Urothelium cell line (cell line): ENCODE data around the gene CARD14.
A peak's percentile ranks its signal among the peaks of the same experiment; 100 is the strongest.

Experiments used
- DNase-seq: peaks from one replicate; pipeline ENCODE4 v3.0.0; 2011; ENCODE audit warnings: low spot score, mixed read lengths
- FAIRE-seq: peaks from 2 replicates; lab custom pipeline; 2011; peaks lifted over from hg19 to GRCh38; lab: Jason Lieb, UNC

Gene CARD14

GRCh38 chr17:80208050-80208449 lies 38.2 kb downstream of the CARD14 start:
- DNase-seq (no peak), FAIRE-seq (no peak)

- FAIRE-seq: no peak
- DNase-seq: no peak
Measured at GRCh38 chr17:80209765-80210164, 39.9 kb downstream of the CARD14 start.

DNA sequence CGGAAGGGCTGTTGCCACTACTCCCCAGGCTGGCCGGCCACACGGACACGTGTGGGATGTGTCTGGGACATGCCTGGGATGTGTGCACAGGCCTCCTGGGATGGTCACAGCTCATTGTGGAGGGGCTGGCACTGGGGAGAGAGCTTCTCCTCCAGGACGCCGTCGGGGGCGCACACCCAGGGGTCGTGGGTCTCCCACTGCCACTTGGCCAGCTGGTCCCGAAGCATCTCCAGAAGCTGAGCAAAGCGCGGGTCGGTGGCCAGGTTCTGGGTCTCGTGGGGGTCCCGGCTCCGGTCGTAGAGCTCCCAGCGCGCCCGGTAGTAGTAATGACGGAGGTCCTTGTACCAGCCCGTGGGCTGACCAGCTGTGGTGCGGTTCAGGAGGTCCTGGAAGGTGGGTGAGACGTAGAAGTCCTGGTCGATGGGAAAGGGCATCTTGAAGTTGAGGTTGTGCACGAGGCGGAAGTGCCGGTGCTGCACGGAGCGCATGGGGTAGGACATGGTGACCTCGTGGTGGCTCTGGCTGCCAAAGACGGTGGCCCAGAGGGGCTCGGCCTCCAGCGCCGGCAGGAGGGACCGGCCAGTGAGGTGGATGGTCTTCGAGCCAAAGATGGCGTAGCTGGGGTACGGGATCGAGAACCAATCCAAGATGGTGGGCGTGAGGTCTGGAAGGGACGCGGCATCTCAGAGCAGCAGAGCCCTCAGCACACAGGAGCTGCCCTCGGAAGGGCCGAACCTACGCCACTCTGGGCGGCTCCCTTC lies 40.7 kb downstream of the CARD14 start:
- FAIRE-seq (peak; percentile 20), DNase-seq (no peak)

DNA sequence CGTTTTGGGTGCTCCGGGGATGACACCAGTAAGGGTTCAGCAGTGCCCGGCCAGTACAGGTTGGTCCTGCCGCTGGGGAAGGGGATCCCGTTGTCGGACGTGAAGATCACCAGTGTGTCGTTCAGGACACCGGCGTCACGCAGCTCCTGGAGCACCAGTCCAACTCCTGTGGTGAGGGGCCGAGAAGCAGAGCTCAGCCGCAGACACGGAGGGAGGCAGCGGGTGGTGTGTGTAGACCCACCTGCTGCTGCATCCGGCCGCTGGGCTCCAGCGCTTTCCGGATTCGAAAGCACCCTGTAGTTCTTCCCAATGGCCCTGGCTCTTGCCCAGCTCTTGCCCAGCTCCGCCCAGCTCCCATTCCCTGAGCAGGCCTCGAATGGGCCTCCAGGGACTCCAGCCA lies 42.3 kb downstream of the CARD14 start:
- FAIRE-seq (no peak), DNase-seq (no peak)

GRCh38 chr17:80212511-80212910 lies 42.7 kb downstream of the CARD14 start:
- DNase-seq (no peak), FAIRE-seq (no peak)

GRCh38 chr17:80212962-80213642 lies 43.3 kb downstream of the CARD14 start:
- DNase-seq (no peak), FAIRE-seq (no peak)

DNA sequence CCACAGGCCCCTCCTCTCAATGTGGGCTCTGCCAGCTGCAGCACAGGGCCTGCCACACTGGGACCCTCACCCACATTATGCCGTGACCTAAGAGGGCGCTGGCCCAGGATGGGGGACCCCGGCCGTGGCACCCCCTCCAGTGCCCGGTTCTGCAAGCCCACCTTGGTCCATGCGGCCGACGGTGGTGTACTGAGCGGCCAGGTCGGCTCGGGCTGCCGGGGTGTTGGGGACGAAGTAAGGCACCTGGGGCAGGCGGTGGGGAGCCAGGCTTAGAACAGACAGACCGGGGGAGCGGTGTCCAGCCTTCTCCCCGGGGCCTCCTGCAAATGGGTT lies 43.8 kb downstream of the CARD14 start:
- DNase-seq (no peak), FAIRE-seq (no peak)

GRCh38 chr17:80214012-80214877 lies 44.4 kb downstream of the CARD14 start:
- no peak for DNase-seq

DNA sequence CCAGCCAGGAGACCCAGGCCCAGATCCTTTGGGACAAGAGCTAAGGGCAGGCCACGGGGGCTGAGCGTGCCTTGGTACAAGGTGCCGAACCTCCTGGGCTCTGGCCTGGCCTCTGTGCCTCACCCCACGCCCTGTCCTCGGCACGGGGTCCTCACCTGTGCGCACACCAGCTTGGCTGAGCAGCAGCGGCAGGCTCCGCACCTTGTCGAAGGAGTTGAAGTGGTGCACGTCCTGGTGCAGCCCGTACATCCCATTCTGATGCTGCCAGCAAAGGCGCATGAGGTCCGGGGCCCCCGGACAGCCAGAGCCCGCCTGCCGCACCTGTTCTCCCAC lies 45.0 kb downstream of the CARD14 start:
- FAIRE-seq (peak; percentile 9), DNase-seq (no peak)

More at GRCh38 chr17:80214012-80214877, 44.4 kb downstream of the CARD14 start:
- no peak for FAIRE-seq

DNA sequence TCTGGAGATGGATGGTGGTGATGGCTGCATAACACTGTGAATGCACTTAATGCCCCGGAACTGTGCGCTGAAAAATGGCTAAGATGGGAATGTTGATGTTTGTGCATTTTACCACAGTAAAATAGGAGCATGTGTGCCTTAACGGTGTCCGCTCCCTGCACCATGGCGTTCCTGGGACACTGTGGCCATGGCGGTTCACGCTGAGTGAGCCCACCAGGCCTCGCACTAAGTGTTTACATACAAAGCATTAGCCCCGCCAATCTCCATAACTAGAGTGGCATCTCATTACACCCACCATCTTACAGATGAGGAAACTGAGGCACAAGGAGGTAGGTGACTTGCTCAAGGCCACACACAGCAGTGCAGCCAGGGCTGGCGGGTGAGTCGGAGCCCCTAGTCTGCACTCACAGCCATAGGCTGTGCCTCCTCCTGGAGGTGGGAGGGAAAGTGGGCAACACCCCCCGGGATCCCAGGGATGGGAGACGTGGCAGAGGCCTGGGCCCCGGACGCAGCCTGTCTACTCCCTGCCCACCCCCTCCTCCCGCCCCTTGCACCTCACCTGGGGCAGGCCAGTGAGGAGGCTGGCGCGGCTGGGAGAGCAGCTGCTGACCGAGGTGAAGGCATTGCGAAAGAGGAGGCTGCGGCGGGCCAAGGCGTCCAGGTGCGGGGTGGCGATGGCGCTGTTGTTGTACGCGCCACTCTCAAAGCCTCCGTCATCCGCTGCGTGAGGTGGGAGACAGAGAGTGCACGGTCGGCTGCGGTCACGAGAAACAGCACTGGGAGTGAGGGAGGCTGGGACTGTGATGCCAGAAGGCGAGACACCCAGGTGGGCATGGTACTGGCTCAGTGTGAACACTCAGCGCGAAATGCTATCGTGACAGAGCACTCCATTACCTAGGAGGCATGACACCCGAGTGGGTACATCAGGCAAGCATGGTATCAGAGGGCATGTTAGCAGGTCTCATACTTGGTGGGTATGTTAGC lies 46.9 kb downstream of the CARD14 start:
- FAIRE-seq: peak; percentile 66

GRCh38 chr17:80217703-80218362 lies 48.0 kb downstream of the CARD14 start:
- peak; percentile 97 for FAIRE-seq

More for the DNA sequence above, 46.9 kb downstream of the CARD14 start:
- no peak for DNase-seq

GRCh38 chr17:80218391-80218790 lies 48.6 kb downstream of the CARD14 start:
- no peak for DNase-seq
- FAIRE-seq: peak; percentile 63

More at GRCh38 chr17:80217703-80218362, 48.0 kb downstream of the CARD14 start:
- no peak for DNase-seq

- peak; percentile 89 for DNase-seq
- FAIRE-seq: no peak
Measured at GRCh38 chr17:80219013-80219762, 49.4 kb downstream of the CARD14 start.

DNA sequence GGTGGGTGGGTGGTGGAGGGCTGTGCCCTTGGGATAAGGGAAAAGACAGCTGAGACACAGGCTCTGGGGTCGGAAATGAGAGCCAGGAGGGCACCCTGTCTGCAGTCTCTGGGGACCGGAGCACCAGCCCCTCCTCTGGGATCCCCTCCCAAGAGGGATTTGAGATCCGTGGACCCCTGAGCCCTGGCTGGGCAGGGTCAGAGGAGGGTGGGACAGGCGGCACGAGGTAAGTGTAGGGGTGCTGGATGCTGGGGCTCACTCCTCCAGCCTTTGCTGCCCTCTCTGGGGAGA lies 49.9 kb downstream of the CARD14 start:
- DNase-seq (no peak), FAIRE-seq (no peak)

- DNase-seq (peak; percentile 95), FAIRE-seq (peak; percentile 75)
Measured at GRCh38 chr17:80220054-80220735, 50.4 kb downstream of the CARD14 start, which contains the start of the genes SGSH and SLC26A11. Gene SGSH, minus strand, starts transcription at chr17:80220333. Its CDS starts 20 bp downstream, at chr17:80220313. Gene SLC26A11, plus strand, starts transcription at chr17:80220427. Its CDS starts 1,134 bp downstream, at chr17:80221561.

- DNase-seq (no peak), FAIRE-seq (no peak)
Measured at GRCh38 chr17:80220736-80221215, 50.9 kb downstream of the CARD14 start.

DNA sequence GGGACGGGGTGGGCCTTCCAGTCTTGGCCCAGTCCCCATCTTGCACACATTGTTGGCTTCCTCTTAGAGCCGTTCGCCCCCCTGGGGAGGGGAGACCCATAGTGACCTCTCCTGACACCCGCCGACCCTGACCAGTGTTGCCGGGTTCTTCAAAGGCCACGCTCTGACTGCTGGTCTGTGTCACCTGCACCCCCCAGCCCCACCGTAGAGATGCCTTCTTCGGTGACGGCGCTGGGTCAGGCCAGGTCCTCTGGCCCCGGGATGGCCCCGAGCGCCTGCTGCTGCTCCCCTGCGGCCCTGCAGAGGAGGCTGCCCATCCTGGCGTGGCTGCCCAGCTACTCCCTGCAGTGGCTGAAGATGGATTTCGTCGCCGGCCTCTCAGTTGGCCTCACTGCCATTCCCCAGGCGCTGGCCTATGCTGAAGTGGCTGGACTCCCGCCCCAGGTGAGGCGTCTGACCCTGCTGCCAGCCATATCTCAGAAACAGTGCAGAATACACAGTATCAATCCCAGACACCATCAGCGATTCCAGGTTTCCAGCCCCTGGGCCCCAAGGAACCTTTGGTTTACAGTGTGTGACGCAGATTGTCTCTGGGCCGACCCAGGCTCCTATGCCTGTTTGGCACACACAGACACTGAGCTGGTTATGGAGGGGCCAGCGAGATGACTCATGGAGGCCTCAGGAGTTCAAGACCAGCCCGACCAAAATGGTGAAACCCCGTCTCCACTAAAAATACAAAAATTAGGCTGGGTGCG lies 51.7 kb downstream of the CARD14 start:
- FAIRE-seq (peak; percentile 20), DNase-seq (no peak)
